ENCODE measurements around the gene EHD3.

The EHD3 gene

DNA sequence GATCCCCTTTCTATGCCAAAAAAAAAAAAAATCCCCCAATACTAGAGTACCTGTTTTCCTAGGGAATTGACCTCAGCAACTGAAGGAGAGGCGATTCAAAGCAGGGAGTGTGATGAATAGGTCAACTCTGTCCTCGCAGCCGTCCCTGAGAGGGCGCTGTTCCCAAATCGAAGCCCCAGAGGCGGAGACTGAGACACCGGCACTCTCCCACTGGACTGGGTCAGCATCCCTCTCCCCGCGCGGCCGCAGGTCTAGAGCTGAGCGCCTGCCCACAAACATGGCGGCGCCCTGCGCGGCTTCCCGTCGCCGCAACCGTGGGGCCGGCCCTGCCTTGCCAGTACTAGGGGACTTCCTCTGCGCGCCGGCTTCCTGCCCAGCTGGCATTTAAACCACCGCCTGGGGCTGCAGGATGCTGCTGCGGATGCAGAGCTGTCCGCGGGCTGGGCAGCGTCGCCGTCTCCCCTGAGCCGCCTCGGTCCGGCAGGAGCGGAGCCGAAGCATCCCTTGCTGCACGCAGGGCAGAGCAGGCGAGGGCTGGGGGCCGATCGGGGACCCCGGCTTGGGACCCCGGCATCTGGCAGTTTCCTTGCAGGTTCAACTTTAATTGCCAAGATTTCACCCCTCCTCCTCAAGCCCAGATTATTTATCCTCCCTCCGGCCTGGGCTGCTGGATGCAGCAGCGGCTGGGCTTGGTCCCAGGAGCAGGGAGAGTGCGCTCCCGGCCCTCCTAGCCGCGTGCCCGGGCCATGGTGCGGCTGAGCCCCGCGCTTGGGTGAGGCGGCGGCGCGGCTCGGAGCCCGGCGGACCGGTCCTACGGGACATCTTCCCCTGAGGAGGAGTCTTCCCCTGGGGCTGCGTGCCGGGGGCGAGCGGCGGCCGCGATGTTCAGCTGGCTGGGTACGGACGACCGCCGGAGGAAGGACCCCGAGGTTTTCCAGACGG is at the start of gene EHD3:
Gene EHD3, plus strand, starts transcription at position 412 of the 942 bp plus-strand sequence. Its CDS starts 470 bp downstream, at position 882.
- DNase-seq: peak; percentile 81

DNA sequence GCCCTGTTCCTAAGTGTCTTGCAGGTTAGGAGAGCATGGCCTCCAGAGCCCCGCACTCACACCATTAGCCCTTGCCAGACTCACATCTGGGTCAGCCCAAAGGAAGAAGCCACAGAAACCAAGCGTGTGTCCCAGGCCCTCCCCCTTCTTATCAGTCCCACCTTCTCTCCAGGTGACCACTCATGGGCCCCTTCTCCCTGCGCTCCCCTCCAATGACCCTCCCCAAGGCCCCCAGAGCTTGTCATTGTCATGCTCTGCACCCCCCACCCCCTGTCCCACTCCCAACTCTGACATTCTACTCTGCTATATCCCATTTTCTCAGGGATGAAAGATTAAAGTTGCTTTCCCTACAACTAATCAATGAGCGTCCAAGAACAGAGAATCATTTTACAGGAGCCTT is 46.8 kb upstream of the EHD3 start:
- no peak for DNase-seq

DNA sequence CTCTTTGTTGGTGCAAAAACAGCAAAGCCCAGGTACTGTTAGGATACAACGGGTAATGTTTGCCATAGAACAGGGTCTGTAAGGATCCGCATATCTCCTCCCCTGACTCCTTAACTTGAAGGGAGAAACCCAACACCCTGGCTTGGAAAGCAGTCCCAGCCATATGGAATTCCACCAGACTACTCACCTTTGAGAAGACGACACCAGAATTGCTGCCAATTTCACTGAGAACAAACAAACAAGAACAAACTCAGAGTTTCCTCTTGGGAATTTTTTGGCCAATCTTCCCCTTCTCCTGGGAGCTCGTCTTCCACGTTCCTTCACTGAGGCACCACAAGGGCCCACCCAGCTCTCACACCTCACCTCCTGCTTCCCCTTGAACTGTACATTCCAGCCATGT is 45.8 kb upstream of the EHD3 start:
- DNase-seq: no peak

DNA sequence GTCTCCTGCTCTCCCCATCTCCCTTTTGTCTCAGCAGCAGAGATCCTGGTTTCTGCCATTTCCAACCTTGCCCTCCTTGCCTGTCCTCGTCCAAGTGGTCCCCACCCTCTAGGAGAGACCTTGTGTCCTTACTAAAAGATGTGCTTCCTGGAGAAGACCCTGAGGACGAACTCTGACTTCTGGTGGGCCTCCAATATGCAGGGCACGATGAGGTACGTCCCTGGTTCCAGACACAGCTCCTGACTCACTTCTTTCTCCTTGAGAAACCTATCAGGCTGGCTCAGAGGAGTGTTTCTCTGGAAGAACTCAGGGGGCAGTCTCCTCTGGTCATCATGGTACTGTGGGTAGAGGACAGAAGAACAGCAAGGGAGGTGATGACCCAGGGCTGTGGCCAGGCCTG is 44.8 kb upstream of the EHD3 start:
- DNase-seq: no peak

DNA sequence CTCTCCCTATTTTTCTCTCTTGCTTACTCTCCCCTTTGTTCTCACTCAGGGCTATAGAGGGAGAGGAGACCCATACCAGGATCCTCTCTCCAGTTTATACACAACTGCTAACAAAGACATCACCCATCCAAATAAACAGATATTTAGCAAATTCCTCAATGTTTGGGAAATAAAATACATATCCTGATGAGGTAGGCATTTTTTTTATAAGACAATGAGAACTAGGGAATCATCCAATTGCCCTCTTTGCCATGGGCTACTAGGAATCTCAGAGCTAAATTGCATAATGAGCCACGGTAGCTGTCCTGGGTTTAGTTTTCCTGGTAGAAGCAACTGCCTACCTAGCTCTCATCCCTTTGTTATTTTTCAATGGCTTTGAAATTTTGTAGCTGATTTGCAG is 43.8 kb upstream of the EHD3 start:
- DNase-seq: no peak

DNA sequence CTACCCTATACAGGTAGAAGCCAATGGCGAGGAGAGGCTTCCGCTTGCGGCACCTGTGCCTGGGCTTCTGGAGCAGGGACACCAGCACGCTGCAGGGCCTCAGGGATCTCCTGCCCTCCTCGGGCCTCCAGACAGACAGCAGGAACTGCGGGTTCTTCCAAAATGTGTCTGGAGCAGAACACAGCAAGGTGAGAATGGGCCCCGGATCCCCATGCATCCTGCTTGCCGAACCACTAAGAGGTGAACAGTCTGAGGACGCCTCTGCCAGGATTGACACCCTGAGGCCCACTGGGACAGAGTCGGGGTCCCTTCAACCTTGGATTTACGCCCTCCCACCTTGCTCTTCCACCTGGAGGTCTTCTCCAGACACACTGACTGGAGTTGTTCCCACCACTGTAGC is 42.0 kb upstream of the EHD3 start:
- no peak for DNase-seq

DNA sequence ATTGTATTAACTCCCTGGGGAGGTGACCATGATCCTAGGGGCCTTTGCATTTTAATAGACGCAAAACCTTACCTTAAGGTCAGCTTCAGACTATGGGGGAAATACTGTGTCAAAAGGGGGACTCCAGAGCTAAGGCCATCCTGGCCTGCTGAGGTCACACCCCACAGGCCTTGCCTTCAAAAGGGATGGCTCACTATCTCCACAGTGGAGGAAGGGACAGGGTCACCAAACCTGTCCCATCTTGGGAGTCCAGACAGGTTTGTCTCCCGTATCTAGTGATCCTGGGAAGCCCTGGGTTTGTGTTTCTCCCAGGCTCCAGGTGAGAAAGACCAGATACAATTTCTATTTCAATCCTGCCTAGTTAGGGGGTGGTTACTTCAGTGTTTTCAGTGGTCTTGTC is 41.6 kb upstream of the EHD3 start:
- no peak for DNase-seq

DNA sequence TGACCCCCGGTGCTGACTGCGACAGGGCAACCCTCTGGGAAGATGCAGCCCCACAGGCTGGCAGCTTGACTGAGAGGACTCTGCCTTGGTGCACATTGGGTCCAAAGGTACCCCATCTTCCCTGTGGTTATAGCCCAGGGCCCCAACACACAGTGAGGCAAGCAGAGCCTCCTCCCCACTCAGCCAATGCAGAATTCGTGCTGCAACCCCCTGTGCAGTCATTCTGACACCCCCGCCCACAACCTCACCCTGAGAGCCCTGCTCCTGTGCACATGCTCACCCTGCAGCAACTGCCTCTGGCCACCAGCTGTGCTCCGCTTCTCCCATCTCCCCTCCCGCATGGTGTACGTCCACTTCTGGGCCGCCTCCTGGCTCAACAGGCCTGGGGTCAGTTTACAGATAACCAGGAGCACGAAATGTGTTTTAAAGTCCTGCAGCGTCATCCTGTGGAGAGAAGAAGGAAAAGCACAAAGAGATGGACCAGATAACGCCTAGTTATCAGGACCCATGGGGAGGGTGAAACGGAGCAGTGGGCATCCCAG is 41.0 kb upstream of the EHD3 start:
- no peak for DNase-seq

DNA sequence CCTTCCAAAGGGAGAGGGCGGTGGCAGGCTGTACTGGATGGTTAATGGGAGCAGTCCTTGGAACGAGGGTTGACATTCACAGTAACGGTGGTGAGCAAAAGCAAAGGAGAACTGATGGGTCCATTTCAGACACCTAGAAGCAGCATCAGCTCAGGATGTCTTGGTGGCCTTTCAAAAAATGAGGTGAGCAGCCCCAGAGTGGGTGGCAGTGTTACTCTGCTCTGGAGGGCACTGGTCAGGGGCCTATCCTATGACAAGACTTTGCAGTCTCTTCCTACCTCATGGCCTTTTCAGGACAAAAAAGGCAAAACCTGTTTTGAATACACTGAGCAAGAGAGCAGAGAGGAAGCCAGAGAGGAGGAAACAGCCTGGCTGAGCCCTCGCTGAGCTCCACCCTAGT is 40.1 kb upstream of the EHD3 start:
- no peak for DNase-seq

DNA sequence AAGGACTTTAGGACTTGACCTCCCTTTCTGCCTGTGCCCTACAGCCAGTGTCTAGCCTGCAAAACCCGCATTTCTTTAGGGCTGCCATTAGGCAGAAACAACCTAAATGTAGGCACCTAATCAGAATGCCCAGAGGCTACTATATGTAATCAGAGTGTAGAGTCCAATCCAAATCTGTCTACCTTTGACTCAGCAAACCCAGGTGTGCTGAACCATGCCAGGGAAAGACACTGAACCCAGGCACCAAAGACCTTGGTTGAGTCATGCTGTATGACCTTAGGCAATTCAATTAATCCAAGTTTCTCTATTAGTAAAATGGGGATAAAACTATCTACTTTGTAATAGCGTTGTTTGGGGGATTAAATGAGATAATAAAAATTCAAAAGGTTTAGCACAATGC is 37.3 kb upstream of the EHD3 start:
- DNase-seq: no peak

DNA sequence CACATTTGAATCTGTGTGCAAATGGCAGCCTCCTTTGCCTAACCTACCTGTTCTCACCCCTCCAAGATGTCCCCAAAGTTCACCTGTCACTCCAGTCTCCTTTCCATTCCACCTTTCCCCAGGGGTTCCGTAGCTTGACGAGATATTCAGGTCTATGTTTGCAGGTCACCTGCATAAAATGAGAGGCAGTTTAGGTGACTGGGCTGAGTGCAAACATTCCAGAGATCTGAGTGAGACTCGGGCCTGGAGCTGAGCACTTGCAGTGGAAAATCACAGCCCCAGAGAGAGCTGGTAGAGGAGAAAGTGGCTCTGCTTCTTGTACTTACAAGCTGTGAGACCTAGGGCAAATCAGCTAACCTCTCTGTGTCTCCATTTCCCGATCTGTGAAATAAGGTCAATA is 36.8 kb upstream of the EHD3 start:
- DNase-seq: no peak

DNA sequence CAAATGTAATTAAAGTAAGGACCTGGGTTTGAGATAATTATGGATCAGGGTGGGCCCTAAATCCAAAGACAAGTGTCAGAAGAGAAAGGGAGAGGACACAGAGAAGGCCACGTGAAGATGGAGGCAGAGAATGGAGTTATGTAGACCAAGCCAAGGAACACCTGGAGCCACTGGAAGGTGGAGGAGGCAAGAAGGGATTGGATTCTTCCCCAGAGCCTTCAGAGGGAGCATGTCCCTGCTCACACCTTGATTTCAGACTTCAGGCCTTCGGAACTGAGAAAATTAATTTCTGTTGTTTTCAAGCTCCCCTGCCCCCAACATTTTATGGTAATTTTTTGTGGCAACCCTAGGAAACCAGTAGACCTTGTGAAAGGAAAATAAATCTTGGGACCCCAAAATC is 36.3 kb upstream of the EHD3 start:
- no peak for DNase-seq

DNA sequence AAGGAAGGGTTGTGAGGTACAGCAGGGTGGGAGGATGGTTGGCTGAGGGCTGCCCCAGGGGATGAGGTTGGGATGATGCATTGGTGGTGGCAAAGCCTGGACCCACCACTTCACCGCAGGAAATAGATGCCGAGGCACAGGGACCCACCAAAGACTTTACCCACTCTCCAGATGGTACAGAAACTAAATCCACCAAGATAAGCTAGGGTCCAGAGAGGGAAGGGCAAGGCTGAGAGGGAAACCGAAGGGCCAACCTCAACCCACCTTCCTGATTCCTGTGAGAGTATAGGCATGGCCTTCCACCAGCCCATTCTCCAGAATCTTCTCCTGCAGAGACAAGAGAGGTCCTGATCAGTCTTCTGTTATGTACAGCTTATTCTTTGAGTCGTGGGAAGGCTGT is 34.7 kb upstream of the EHD3 start:
- DNase-seq: no peak

DNA sequence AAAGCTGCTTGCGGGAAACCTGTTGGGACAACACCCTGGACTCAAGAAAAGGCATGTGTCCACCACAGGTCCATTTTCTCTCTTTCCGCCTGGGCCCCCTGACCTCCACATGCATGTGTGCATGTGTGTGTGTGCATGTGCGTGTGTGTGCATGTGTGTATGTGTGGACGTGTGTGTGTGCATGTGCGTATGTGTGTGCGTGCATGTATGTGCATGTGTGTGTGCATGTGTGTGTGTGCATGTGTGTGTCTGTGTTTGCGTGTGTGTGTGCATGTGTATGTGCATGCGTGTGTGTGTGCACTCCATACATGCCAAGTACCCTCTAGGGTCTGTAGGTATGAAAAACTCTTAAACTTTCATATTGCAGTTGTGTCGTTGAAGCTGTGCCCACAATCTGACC is 33.0 kb upstream of the EHD3 start:
- no peak for DNase-seq

DNA sequence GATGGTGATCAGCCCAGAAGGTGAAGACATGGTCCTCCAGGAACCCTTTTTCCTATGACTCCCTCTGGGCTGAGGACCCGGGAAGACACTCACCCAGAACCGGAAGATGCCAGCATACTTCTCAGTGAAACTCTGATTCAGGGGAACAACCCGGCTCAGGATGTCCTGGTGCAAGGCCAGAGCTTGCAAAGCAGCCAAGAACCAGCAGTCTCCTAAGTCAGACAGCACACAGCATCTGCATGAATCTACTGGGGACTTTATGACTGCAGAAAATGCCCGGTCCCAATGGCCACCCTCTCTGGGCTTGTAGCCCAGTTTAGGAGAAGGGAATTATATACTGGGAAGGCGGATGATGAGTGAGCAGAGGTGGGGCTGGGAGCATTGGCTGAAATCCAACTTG is 31.9 kb upstream of the EHD3 start:
- DNase-seq: no peak

DNA sequence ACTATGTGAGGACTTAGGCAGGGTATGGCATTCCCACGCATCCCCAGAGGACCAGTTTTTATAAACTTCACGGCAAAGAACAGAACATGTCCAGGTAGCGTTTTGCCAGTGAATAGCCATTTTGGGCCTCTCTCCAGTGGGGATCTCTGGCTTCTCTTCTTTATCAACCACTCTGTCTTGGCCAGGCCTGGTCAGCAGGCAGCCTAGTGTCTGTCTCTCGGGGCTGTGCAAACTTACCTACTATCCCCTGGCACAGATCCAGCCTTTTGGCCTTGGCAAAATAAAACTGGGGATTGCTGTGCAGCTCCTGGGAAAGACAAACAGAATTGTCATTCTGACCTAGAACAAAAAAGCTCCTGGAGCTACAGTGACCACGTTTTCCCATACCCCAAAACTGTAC is 31.1 kb upstream of the EHD3 start:
- DNase-seq: no peak

DNA sequence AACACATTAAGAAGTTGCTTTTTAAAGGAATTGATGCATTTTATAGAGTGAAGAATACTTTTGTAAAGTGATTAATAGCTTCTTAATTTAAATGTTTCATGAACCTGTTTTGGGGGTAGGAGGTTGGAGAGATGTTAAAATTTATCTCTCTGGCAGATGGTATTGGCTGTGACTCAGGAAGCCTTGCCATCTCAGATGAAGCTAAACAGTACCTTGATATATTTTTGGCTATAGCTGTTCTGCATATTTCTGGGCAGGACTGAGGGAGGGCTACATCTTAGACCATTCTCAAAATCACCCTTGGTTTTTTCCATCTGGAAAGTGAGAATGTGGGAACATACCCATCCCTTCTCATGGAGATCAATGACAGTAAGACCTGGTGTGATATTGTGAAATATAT is 30.0 kb upstream of the EHD3 start:
- DNase-seq: no peak

DNA sequence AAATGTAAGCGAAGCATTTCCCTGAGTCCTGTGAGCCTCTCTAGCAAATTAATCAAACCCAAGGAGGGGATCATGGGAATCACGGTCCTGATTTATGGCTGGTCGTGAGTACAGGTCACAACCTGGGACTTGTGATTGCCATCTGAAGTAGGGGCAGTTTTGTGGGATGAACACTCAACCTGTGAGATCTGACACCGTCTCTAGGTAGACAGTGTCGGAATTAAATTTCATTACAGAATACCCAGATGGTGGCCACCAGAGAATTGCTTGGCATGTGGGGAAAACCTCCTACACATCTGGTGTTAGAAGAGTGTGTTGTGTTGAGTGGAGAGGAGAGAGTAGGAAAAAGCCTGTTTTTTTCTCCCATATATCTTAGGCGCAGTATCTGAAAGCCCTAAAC is 29.2 kb upstream of the EHD3 start:
- DNase-seq: no peak

DNA sequence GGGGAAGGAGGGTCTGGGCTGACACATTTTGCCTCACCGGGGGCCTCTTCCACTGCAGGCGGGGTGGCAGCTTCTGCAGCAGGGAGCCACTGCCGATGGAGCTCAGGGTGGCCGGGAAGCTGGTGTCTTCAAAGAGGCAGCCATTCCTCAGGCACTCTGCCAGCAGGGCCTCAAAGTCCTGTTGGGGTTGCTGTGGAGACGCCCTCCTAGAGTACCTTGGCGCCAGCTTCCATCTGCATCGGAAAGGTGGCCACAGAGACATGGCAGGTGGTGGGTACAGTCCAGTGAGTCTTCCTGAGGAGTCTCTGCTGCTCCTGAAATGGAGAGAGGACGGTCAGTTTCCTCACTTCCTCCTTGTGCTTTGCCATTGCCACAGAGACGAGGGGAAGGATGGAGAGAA is 28.8 kb upstream of the EHD3 start:
- DNase-seq: no peak

DNA sequence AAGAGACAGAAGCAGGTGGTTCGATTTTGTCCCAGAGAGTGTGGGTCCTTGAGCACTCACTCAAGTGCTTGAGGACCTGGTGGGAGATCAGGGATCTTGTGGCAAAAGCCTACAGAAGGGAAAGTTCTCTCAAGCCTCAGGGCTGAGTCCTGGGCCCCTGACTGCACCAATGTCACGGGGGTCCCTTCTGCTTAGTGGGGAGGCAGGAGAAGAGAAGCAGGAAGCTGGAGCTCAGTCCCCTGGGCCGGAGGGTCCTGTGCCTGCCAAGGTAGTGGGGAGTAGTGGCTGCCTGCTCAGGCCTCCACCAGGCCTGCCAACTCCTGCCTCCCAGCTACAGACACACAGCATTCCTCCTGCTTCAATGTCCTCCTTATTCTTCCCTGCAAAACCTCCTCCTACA is 28.3 kb upstream of the EHD3 start:
- DNase-seq: no peak

DNA sequence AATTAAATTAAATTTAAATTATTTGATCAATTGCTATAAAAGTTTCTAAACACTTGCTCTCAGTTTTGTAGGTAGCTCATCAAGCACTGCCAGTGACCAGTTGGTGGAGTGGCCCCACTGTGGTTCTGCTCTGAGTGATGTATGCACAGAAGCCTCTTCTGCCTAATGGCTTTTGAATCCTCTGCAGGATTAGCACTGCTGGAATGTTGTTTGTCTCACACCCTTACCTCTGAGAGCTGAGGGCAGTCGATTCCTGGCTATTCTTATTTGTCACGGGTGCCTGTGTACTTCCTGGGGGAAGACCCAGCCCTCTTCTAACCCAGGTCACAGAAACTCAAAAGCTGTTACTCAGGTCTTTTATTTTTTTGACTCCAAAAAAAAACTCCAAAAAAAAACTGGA is 26.2 kb upstream of the EHD3 start:
- no peak for DNase-seq

DNA sequence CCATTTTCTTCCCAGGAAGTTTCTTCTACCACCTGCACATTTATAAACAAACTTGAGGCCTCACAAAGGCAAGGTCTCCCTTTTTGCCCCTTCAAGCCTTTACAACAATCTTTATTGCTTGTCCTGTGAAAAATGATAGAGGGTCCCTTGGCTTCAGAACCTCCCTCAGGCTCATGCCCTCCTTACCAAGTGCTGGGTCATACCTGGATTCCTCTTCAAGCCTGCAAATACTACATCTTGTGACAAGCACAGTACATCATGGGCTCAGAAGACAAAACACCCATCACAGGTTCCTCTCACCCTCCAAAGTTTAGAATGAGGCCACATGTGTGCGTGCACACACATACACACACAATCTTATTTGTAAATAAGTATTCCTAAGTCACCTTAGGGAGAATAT is 25.7 kb upstream of the EHD3 start:
- DNase-seq: no peak

DNA sequence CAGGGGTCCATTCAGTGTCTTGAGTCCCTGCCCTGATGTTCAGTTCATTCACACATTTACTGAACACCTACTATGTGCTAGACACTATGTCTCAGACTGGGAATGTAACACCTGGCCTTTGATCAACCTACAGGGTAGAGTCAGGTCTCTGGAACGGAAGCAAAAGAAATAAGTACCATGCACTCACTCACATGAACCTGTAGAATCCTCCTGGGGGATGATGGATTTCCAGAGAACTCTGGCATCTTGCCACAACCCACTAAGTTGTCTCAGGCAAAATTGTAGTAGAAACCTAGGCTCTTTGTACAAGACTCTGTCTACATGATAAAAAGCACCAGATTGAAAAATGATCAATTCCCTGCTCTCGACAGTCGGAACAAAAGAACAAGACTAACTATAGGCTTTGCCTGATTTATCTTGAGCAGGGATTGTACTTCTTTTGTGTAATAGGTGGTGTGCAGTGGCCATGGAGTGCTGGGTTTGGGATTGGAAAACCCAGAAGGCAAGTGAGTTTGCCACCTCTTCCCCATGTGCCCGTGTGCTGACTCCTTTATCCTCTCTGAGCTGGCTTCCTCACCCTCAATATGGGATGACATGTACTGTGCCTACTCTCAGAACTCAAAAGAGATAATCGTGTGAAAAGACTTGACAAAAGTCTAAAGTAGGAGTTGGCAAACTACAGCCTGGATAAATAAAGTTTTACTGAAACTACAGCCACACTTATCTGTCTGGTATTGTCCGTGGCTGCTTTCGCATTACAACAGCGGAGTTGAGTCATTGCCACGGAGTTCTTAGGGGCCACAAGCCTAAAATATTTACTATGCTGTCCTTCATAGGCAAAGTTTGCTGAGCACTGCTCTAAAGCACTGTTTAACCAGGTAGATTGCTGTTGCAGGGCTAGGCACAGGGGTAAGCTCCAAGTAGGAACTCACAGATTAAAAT is 21.0 kb upstream of the EHD3 start:
- DNase-seq: no peak
